DMS153 (cell line): ENCODE measurements around the gene TNXB.
"Not testable (repeated sequence)": the region's sequence is repeated elsewhere in the genome, so short reads cannot be mapped to it uniquely, and the experiment has no call there.

Experiments used
- DNase-seq: peaks from one replicate; lab custom pipeline; 2025; lab: John Stamatoyannopoulos, UW

The TNXB gene

DNA sequence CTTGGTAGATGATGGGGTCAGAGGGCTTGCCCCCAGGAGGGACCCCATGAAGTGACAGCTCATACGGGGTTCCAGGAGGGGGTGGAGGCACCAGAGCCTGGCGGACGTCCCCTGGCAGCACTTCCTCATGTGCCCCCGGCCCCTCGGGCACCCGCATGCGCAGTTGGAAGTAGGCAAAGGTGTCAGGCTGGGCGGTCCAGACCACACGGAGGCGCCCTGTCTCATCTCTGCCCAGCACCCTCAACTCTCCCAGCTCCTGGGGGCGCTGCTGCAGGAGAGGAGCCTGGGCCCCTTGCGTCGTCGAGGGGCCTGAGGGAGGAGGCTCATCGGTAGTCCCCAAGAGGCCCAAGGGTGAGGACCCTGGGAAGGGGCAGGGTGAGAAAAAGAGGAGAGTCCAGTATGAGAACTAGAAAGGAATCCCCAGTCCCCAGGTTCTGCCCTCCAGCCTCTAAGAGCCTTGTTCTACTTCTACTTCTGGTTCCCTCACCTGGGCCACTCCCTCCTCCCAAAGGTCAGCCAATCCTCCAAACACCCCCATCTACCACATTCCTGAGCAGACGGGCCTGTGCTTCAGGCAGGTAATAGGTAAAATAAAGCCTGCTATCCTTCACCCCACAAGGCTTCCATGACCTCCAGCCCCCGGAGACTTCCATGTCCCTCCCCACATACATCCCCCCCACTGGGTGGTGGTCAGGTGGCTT lies 23.2 kb downstream of the TNXB start:
- DNase-seq, result no peak

- DNase-seq, result no peak
Observed at GRCh38 chr6:32084780-32085179, 24.4 kb downstream of the TNXB start.

DNA sequence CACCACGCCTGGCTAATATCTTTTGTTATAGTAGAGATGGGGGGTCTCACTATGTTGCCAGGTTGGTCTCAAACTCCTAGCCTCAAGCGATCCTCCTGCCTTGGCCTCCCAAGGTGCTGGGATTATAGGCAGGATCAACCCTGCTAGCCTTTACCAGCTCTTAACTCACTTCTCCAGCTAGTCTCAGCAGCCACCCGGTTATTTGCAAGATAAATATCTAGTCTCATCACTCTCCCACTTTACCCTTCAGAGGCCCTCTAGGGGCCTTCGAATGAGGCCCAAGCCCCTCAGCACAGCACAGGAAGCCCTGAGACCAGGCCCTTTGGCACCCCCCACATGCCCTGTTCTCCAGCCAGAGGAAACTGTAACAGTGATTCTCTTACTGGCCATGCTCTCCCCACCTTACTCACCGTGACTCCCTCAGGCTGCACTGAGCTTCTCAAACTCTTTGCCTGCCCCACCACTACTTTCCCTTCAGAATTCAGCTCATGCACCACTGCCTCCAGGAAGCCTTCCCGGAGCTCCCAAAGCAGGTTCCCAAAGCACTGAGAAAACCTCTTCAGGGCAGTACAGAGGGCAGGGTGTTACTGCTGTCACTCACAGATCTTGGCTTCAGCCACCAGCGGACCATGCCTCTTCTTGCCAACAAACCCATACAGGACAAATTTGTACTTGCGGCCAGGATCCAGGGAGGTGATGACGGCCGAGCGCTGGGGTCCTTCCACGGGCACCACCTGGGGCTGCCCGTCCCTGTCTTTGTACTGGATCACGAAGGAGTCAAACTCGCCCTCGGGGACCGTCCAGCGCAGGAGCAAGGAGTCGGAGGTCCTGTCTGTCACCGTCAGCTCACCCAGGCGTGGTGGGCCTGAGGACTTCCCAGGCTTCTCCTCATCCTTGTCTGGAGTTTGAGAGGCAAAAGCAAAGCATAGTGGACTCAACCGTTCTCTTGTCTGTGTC lies 25.0 kb downstream of the TNXB start:
- no peak for DNase-seq

- DNase-seq, result no peak
Observed at GRCh38 chr6:32082935-32083334, 26.2 kb downstream of the TNXB start.

GRCh38 chr6:32082478-32082877 lies 26.7 kb downstream of the TNXB start:
- no peak for DNase-seq

DNA sequence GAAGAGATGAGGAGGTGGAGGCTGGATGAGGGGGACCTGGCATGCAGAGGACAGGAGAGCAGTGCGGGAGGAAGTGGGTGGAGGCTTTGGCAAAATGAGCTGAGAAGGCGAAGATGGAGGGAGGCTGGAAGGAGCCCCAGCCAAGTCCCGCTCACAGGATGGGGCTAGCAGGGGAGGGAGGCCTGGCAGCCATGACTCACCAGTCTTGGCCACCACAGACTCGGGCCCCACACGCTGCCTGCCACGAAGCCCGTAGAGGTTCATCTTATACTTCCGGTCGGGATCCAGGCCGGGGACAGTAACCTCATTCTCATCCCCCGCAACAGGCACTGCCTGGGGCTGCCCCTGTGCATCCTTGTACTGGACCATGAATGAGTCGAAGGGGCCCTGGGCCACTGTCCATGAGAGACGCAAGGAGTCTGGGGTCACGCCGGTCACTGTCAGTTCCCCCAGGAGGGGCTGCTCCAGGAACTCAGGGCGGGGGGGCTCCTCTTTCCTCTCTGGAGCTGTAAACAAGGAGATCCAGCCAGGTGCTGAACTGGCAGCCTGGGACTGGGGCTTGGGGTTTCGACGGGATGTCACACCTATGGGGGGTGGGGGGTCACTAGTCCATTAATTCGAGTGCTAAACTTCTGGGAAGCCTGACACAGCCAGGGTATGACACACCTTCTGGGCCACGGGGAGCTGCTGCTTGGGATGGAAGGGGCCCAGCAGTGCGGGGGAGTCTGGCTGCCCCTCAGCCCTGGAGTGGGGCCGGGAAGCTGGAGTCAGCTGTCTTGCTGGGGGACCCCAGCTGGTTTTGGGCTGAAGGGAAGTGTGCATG lies 27.8 kb downstream of the TNXB start:
- no peak for DNase-seq

GRCh38 chr6:32079566-32080290 lies 29.4 kb downstream of the TNXB start:
- no peak for DNase-seq

GRCh38 chr6:32076321-32076809 lies 32.8 kb downstream of the TNXB start:
- DNase-seq, result no peak

DNA sequence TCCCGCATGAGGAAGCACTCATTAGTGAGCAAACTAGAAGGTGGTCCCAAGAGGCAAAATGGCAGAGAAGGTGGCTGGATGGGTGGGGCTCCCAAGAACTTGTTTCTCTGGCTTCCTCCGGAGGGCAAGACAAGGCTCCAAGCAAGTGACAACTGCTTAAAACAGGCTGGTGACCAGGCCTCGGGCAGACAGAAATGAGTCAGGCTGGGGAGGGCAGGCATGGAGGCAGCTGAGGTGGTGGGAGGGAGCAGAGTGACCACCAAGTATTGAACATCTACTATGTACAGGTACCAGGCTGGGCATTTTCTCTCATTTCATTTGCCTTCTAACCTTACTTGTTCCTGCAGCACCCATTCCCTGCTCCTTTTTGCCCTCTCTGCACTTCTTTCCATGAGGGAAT lies 33.4 kb downstream of the TNXB start:
- no peak for DNase-seq

GRCh38 chr6:32074996-32075532 lies 34.1 kb downstream of the TNXB start:
- DNase-seq, result no peak

DNA sequence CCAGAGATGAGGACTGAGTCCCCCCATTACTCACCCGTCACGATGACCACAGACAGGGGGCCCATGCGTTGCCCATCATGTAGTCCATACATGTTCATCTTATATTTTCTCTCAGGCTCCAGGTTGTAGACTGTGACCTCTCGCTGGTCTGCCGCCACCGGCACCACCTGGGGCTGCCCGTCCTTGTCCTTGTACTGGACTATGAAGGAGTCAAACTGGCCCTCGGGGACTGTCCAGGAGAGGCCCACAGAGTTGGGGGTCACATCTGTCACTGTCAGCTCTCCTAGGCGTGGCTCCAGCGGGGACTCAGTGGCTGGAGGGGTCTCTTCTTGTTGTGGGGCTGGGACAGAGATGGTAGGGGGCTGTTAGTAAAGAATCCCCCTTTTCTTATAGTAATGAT lies 35.5 kb downstream of the TNXB start:
- no peak for DNase-seq

- DNase-seq, result no peak
Observed at GRCh38 chr6:32073101-32073500, 36.0 kb downstream of the TNXB start.

DNA sequence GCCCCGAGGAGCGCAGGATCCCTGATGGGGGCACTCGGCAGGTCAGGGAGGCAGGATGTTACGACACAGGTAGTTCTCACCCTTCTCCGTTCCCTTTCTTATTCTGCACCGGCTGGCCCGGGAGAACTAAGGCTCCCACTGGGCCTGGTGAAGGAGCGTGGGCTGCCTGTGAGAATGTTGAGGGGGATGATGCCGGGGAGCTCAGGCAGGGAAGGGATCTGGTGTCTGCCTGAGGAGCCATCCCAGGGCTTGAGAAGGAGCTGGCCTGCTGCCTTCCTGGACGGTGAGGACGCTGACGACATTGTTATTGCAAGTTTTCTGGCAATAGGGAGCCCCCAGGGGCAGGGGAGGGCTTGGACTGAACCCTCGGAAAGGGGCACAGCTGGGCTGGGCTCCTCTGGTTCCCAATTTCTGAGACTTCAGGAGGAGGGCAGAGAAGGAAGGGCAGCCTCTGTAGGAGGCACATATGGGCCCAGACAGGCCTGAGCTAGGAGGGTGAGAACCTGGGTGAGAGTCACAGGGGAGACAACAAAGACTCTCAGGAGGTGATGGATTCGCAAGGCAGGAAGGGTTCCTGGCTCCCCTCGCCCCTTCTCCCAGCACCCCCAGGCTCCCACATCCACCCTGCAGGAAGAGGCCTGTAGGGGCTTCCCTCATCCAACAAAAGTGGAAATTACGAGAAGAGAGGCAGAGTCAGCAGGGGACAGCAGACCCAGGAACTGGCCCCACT lies 38.2 kb downstream of the TNXB start:
- no peak for DNase-seq

DNA sequence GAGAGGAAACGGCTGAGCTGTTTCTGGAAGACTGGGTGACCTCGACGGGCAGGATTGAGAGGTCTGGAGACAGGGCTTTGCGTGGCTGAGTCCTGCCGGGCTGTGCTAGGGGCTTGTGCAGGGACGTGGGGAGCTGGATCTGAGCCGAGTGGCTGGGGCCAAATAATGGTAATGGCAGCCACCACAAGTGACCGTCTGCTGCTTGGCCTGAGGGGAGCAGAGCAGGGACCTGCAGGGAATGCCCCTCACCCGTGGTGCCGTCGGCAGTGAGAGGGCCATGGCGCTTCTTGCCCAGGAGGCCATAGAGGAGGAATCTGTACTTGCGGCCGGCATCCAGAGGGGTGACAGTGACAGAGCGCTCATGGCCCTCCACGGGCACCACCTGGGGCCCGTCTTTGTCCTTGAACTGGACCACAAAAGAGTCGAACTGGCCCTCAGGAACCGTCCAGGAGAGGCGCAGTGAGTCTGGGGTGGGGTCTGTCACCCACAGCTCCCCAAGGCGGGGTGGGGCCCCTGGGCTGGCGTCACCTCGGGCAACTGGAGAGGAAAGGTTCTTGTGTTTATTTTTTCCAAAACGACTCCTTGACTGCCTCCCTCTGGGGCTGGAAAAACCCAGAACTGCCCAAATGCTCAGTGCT lies 39.1 kb downstream of the TNXB start:
- DNase-seq, result no peak

GRCh38 chr6:32069460-32069859 lies 39.7 kb downstream of the TNXB start:
- no peak for DNase-seq

DNA sequence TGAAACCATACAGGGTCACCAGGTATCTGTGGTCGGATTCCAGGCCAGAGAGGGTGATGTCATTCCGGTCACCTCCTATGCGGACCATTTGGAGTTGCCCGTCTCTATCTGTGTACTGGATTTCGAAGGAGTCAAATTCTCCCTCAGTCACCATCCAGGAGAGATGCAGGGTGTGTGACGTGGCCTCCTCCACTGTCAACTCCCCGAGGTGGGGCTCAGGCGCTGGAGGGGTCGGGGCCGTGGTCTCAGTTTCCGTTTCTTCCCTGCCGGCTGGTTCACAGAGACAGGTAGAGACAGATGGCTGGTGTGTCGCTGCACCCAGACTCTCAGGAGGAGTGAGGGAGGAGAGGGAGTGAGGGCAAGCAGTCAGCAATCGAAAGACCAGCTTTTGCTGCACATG lies 40.3 kb downstream of the TNXB start:
- DNase-seq, result no peak

DNA sequence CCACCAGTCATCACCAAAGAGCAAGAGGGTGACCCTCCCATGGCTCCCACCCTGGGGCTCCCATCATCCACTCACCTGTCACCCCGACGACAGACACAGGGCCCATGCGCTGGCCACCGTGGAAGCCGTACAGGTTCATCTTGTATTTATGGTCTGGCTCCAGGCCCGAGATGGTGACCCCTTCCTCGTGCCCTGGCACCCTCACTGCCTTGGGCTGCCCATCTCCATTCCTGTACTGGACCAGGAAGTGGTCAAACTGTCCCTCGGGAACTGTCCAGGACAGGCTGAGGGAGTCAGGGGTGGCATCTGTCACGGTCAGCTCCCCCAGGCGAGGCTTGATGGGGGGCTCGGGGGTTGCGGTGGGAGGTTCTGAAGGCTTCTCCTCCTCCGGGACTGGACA lies 40.8 kb downstream of the TNXB start:
- DNase-seq, result not testable (repeated sequence)

DNA sequence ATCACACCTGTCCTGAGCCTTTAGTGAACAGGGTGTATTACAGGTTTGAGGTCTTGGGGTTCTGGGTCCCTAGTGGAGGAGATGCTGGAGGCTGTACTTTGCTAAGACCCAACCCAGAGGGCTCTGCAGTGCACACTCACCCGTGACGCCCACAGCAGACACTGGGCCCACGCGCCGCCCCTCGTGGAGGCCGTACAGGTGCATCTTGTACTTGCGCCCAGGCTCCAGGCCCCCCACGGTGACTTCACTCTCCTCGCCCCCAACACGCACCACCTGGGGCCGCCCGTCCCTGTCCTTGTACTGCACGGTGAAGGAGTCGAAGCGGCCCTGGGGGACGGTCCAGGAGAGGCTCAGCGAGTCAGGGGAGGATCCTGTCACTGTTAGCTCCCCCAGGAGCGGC lies 41.6 kb downstream of the TNXB start:
- not testable (repeated sequence) for DNase-seq

- DNase-seq, result no peak
Observed at GRCh38 chr6:32064706-32065105, 44.4 kb downstream of the TNXB start.
